GM19324 (cell line): Measurements from ENCODE around the gene PHF21B.

Experiments used
- ATAC-seq: cut with Tn5 transposase; IDR thresholded peaks from one replicate; pipeline ENCODE4 v1.9.1; 2021; ENCODE audit warnings: mild to moderate bottlenecking, moderate library complexity; ENCODE audit not compliant: unreplicated experiment, low FRiP score

Gene PHF21B

DNA sequence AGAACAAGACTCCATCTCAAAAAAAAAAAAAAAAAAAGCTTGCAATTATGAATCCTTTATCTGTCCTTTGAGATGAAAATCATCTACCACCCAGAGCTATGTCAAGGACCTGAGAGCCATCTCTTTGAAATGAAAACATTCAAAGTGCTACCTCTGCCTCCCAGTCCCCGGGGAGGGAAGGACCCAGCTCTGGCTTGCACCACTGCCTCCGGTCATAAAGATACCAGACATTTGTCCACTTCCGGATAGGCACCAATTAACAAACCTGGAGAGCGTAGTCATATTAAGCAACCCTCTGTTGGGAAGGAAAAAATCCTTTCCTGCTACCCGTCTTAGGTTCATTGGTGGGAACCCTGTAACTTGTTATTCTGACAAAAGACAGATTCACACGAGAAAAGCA is 158.9 kb downstream of the PHF21B start:
- ATAC-seq = no peak

- ATAC-seq = no peak
Measured at GRCh38 chr22:44848791-44849420, 160.9 kb downstream of the PHF21B start.

GRCh38 chr22:44848296-44848741 is 161.5 kb downstream of the PHF21B start:
- ATAC-seq = no peak

- ATAC-seq = no peak
Measured at GRCh38 chr22:44847892-44848291, 161.9 kb downstream of the PHF21B start.

GRCh38 chr22:44847380-44847779 is 162.4 kb downstream of the PHF21B start:
- no peak for ATAC-seq

DNA sequence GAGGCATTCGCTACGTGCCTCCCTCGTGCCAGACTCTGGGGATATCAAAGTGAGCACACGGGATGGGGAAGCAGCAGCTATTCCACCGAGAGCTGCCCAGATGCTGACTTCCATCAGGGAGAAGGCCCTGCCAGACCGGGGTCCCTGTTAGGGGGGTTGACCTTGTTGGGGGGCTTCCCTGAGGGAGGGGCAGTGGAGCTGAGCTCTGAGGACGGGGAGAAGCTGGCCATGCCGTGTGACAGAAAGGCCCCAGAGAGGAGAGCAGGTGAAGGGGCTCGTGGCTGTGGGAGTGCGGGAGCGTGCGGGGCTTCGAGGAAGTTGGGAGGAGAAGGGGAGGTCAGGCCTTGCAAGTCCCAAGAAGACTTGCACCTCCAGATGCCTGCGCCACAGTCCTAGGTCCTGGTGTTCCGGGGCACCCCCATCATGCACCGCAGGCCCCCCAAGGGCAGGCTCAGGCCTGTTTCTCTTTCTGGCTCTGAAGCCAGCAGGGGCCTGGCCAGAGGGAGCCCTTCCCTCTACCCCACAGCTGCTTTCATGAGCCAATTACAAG is 163.0 kb downstream of the PHF21B start:
- no peak for ATAC-seq

GRCh38 chr22:44845796-44846720 is 163.7 kb downstream of the PHF21B start:
- no peak for ATAC-seq

GRCh38 chr22:44845191-44845590 is 164.6 kb downstream of the PHF21B start:
- no peak for ATAC-seq

GRCh38 chr22:44842417-44842816 is 167.4 kb downstream of the PHF21B start:
- ATAC-seq = no peak

DNA sequence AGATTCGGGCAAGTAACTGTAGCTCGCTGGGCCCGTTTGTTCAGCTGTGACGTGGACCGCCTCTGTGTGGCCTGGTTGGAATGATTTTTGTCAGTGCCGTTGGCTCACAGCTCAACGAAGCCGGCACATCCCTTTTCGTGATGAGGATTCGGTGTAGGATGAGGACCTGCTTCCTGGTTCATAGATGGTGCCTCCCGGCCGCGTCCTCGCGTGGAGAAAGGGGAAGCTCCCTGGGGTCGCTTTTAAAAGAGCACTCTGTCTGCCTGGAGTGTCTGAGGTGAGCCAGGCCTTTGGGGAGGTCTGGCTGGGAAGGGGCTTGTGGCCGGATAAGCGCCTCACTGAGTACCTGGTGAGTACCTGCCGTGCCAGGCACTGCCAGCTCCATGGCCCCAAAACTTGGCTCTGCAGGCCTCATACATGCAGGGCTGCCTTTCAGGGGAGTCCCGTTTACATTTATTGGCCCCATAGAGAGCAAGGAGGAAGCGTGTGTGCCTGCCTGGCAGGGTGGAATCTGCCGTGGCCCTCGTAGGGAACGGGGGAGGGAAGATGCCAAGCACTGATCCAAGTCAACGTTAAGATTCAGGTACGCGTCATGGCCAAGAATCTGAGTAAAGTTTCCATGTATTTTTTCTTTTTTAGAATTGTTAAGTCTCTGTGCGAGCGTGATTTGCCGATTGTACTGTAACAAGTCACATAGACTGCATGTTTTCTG is 169.0 kb downstream of the PHF21B start:
- no peak for ATAC-seq

GRCh38 chr22:44839721-44840120 is 170.1 kb downstream of the PHF21B start:
- ATAC-seq = no peak

GRCh38 chr22:44839061-44839460 is 170.7 kb downstream of the PHF21B start:
- no peak for ATAC-seq

DNA sequence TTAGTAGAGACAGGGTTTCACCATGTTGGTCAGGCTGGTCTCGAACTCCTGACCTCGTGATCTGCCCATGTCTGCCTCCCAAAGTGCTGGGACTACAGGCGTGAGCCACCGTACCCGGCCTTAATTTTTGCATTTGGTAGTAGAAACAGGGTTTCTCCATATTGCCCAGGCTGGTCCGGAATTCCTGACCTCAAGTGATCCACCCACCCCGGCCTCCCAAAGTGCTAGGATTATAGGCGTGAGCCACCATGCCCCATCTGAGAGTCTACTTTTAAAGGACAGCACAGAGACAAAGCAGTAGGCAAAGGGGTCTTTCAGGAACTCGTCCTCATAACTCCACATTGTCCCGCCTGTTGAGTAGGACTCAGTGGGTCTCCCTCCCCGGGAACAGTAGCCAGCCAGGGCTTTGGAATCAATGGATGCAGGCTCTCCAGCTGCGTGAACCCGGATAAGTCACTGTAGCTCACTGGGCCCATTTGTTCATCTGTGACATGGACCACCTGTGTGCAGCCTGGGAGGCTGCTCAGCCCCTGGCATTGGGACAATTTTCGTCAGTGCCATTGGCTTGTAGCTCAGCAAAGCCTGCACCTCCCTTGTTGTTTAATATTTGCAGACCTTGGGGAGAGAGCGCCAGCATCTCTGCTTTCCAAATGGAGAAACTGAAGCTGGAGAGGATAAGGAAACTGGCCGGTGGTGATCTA is 171.3 kb downstream of the PHF21B start:
- ATAC-seq = no peak

DNA sequence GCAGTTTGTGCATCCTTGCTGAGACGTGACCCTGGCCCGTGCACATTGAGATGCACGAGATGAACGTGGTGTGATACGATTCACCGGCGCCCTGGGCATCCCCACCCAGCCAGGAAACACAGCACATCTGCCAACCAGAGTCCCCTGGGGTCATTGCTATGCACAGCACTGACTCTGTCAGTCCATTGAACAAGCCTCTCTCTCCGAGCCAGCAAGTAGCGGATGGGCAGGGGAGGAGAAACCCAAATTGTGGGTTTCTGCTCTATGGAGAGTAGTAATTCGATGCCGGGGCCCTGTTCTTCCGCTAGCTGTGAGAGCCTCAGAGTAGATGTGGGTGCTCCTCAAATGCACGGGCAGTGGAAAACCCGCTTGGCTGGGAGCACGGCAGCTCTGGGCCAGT is 172.3 kb downstream of the PHF21B start:
- ATAC-seq = no peak

- no peak for ATAC-seq
Measured at GRCh38 chr22:44834065-44834464, 175.7 kb downstream of the PHF21B start.

DNA sequence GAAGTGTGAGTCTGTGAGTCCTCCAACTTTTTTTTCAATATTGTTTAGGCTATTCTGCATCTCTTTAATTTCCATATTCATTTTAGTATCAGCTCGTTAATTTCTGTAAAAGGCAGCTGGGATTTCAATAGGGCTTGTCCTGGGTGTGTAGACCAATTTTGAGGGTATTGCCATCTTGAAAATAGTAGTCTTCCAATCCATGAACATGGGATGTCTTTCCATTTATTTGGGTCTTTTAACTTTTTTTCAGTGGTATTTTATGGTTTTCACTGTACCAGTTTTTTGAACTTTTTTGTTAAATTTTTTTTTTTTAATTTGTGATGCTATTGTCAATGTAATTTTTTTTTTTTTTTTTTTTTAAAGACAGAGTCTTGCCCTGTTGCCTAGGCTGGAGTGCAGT is 177.9 kb downstream of the PHF21B start:
- no peak for ATAC-seq
